HepG2 (cell line): ENCODE measurements around the gene DHX8. TPM values are rescaled to one million over a fixed set of nuclear protein-coding genes. Genes with fewer than 3 reads are reported as not detected.

Source experiments
- ATAC-seq: fragments of 200-7000 bp; cut with Tn5 transposase; 3 replicates; pipeline ENCODE4 v1.9.1; 2020; ENCODE audit warnings: mild to moderate bottlenecking, moderate library complexity
- BruUV-seq: library from RNA; stranded (reverse); fragments of 400-500 nt; replicated peaks from 2 replicates; lab custom pipeline; 2021; lab: Mats Ljungman, UMichigan
- CTCF ChIA-PET: fragments of 300-600 bp; formaldehyde crosslinking; extraction: SDS; loops from one replicate; lab custom pipeline; 2021; ENCODE audit warnings: low total read pairs, inconsistent platforms, low intra/inter-chr PET ratio; lab: Yijun Ruan, JAX
- POLR2A ChIA-PET: fragments of 350-600 bp; sonication (Branson Sonifier 250); formaldehyde crosslinking; loops from one replicate; lab custom pipeline; 2020; ENCODE audit warnings: antibody characterized with exemption, inconsistent platforms; lab: Yijun Ruan, JAX
- DNase-seq: peaks from one replicate; pipeline ENCODE4 v3.0.0-alpha.2; 2015; ENCODE audit warnings: low spot score
- FAIRE-seq: peaks from 3 replicates; lab custom pipeline; 2011; peaks lifted over from hg19 to GRCh38; lab: Jason Lieb, UNC
- H2AFZ ChIP-seq: one replicate; pipeline ENCODE4 v1.6.1; 2011; ENCODE audit warnings: low read length, inconsistent platforms
- H3K27ac ChIP-seq: fragments of 300-600 bp; 3 replicates; pipeline ENCODE4 v1.8.0; 2011; ENCODE audit warnings: mixed run types, mild to moderate bottlenecking, mixed read lengths, low read length, inconsistent platforms; ENCODE audit not compliant: insufficient read depth; ENCODE audit errors: extremely low read length
- H3K27me3 ChIP-seq, 2 experiments: fragments of 200-600 bp in 1 of 2; 2 replicates in 1 of 2; 3 replicates in 1 of 2; pipeline versions ENCODE4 v1.6.0 to v1.8.0; 2011; ENCODE audit warnings: low read length in 2 of 2, mild to moderate bottlenecking in 2 of 2, moderate library complexity in 2 of 2, inconsistent platforms in 1 of 2; ENCODE audit not compliant: insufficient read depth in 2 of 2, control insufficient read depth in 1 of 2
- H3K36me3 ChIP-seq, 2 experiments: fragments of 200-600 bp in 1 of 2; replicated peaks in 1 of 2; 2 replicates in 1 of 2; 3 replicates in 1 of 2; pipeline versions ENCODE4 v1.5.1 to v1.8.0; 2011; ENCODE audit warnings: low read length in 2 of 2, inconsistent platforms in 1 of 2; ENCODE audit not compliant: insufficient read depth in 2 of 2, control insufficient read depth in 1 of 2
- H3K4me1 ChIP-seq: 2 replicates; pipeline ENCODE4 v1.5.1; 2012; ENCODE audit warnings: low read length, inconsistent platforms; ENCODE audit not compliant: insufficient read depth
- H3K4me2 ChIP-seq: 2 replicates; pipeline ENCODE4 v1.6.0; 2011; ENCODE audit warnings: low read depth, low read length, inconsistent platforms
- H3K4me3 ChIP-seq, 3 experiments: fragments of 200-600 bp in 1 of 3; sonication (generic), shearing (Covaris generic) in 1 of 3; replicated peaks in 1 of 3; 2 replicates each; pipeline ENCODE4 v1.5.1; 2011 to 2016; ENCODE audit warnings: low read length in 3 of 3, inconsistent platforms in 2 of 3, low read depth in 2 of 3, mild to moderate bottlenecking in 2 of 3, control low read depth in 1 of 3, mixed read lengths in 1 of 3; ENCODE audit not compliant: insufficient read depth in 1 of 3
- H3K79me2 ChIP-seq: one replicate; pipeline ENCODE4 v1.6.1; 2011; ENCODE audit warnings: low read length, inconsistent platforms; ENCODE audit not compliant: insufficient read depth
- H3K9ac ChIP-seq: 2 replicates; pipeline ENCODE4 v1.6.0; 2011; ENCODE audit warnings: mild to moderate bottlenecking, low read depth, low read length, inconsistent platforms; ENCODE audit not compliant: insufficient read depth
- H3K9me3 ChIP-seq: 2 replicates; pipeline ENCODE4 v1.5.1; 2012; ENCODE audit warnings: mild to moderate bottlenecking, low read length
- H4K20me1 ChIP-seq: 2 replicates; pipeline ENCODE4 v1.6.0; 2011; ENCODE audit warnings: inconsistent platforms, mild to moderate bottlenecking, low read length, moderate library complexity; ENCODE audit not compliant: insufficient read depth
- AKAP8 ChIP-seq: sonication (generic); formaldehyde crosslinking; IDR thresholded peaks from 2 replicates; pipeline ENCODE4 v1.5.1; 2020; ENCODE audit warnings: mild to moderate bottlenecking, missing genetic modification reagents
- ISL2 ChIP-seq: sonication (generic); formaldehyde crosslinking; IDR thresholded peaks from 2 replicates; pipeline ENCODE4 v1.5.0; 2020; ENCODE audit warnings: missing genetic modification reagents
- KMT2B ChIP-seq: IDR thresholded peaks from 2 replicates; pipeline ENCODE4 v1.6.1; 2016; ENCODE audit warnings: missing genetic modification reagents, missing compliant biosample characterization
- POLR2A ChIP-seq, 2 experiments: IDR thresholded peaks; 2 replicates each; pipeline ENCODE4 v1.6.1; 2011; ENCODE audit warnings: low read depth in 2 of 2, low read length in 2 of 2, mild to moderate bottlenecking in 1 of 2, moderate library complexity in 1 of 2; ENCODE audit not compliant: insufficient read depth in 1 of 2
- SNAPC2 ChIP-seq: sonication (generic); formaldehyde crosslinking; IDR thresholded peaks from 2 replicates; pipeline ENCODE4 v1.8.1; 2022; ENCODE audit warnings: mild to moderate bottlenecking, missing genetic modification reagents
- TMF1 ChIP-seq: sonication (generic); formaldehyde crosslinking; IDR thresholded peaks from 2 replicates; pipeline ENCODE4 v1.8.1; 2022; ENCODE audit warnings: low read depth, missing genetic modification reagents
- ZFP36 ChIP-seq: fragments of 150-350 bp; IDR thresholded peaks from 2 replicates; pipeline ENCODE4 v1.6.1; 2018; ENCODE audit warnings: borderline replicate concordance, low read length, low read depth; ENCODE audit not compliant: partially characterized antibody
- ZNF12 ChIP-seq: sonication (generic); formaldehyde crosslinking; IDR thresholded peaks from 2 replicates; pipeline ENCODE4 v1.5.0; 2020; ENCODE audit warnings: missing genetic modification reagents
- ZNF607 ChIP-seq: sonication (generic); formaldehyde crosslinking; IDR thresholded peaks from 2 replicates; pipeline ENCODE4 v1.5.1; 2020; ENCODE audit warnings: missing genetic modification reagents, mild to moderate bottlenecking, borderline replicate concordance
- in situ Hi-C: cut with HindIII; loops from 2 replicates; pipeline ENCODE4 v1.10.0; 2017; ENCODE audit warnings: low pct_unique_long_range_greater_than_20kb; ENCODE audit not compliant: extremely low pct_ligation_motif_present
- intact Hi-C: fragments of 100-400 bp; cut with micrococcal nuclease; formaldehyde crosslinking; loops from one replicate; pipeline ENCODE4 v1.10.0; 2022; ENCODE audit not compliant: unreplicated experiment
- polyA plus RNA-seq, 8 experiments: library from polyadenylated mRNA; depleted of rRNA in 3 of 8; stranded (reverse) in 7 of 8; unstranded in 1 of 8; fragments of >200 nt; fragmentation: Illumina TruSeq in 4 of 8; extraction: Trizol in 4 of 8; gene quantifications; 2 replicates each; pipeline versions ENCODE4 v1.2.1 to v1.2.3, GENCODE V29; 2011 to 2016; ENCODE audit warnings: low read depth in 4 of 8, missing spikeins in 1 of 8, mixed read lengths in 1 of 8; ENCODE audit not compliant: insufficient read depth in 1 of 8
- total RNA-seq, 5 experiments: library from RNA; depleted of rRNA; stranded (reverse); fragments of >200 nt; fragmentation: Illumina TruSeq; extraction: Trizol; gene quantifications; 2 replicates each; pipeline ENCODE4 v1.2.3, GENCODE V29; 2016; ENCODE audit warnings: low read depth in 1 of 5

DHX8 gene
- total and polyA plus RNA-seq, 2 of the 13 experiments (the other 11 are each of a cell fraction or from before 2014, with no cell fraction given), result 24.8 to 48.9 TPM

GRCh38 chr17:43547659-43548256, 64.0 kb downstream of the DHX8 start:
- Histone ChIP-seq H3K9ac (0 out of 2 replicates have a peak overlapping the region, but pooled peaks have one; percentile 83), H3K27ac (peak overlapping the region; percentile 100), H3K4me1 (peaks cover 74% of the 10 kb centered on the region), H3K79me2 (peaks cover 27% of the 10 kb centered on the region), H3K9me3 (no peaks in the 10 kb centered on the region), H4K20me1 (no peaks in the 10 kb centered on the region), H3K27me3 (peaks cover 0 to 7% of the 10 kb centered on the region in 2 experiments; a peak in 1 of 5 replicates), H3K36me3 (peaks cover 0 to under 1% of the 10 kb centered on the region in 2 experiments; a peak in 2 of 5 replicates), H3K4me2 (peak overlapping the region; percentile 95), H3K4me3 (no peak overlapping the region), H2AFZ (no peak overlapping the region)
- TF ChIP-seq ZNF12 (CRISPR knock-in tag), result no peak
- peak; percentile 88 for TF ChIP-seq ZFP36
- no peak for TF ChIP-seq TMF1
- no peak for TF ChIP-seq KMT2B (CRISPR knock-in tag)
- 0 out of 2 replicates have a peak, but pooled peaks have one; percentile 14 for TF ChIP-seq SNAPC2 (CRISPR knock-in tag)
- TF ChIP-seq ISL2 (CRISPR knock-in tag), result no peak
- TF ChIP-seq POLR2A (IDR thresholded peaks at IDR 0.05; ENCODE audit: insufficient read depth in 1 of 2, low read depth in 2 of 2, low read length in 2 of 2), result peak in 1 of 2 experiments; percentile 7; a peak in 1 of 4 replicates
- peak; percentile 56; the same call in 1 of the 2 replicates for TF ChIP-seq ZNF607 (CRISPR knock-in tag)
- 0 out of 2 replicates have a peak, but pooled peaks have one; percentile 29 for TF ChIP-seq AKAP8 (CRISPR knock-in tag)
- POLR2A ChIA-PET, result interaction anchor here (0.8 to 28.7 kb wide), 7 partner anchors 8 to 156 kb away, joined by 3 to 1546 read pairs (median 30); no protein-coding TSS in a partner anchor
- FAIRE-seq (no peak), ATAC-seq (no peak), DNase-seq (no peak)
- in situ Hi-C loops, result no loop called here
- intact Hi-C loops, result no loop called here
- CTCF ChIA-PET, result no interaction called here
- no TSS peak for BruUV-seq
